HCT116 (cell line): ENCODE measurements around the gene C2orf80.

Source experiments
- CTCF ChIP-seq, 3 experiments: fragments of 200-600 bp in 1 of 3; sonication (generic) in 1 of 3; IDR thresholded peaks in 2 of 3; conservative IDR thresholded peaks in 1 of 3; 2 replicates each; pipeline ENCODE4 v1.5.1; 2012 to 2017; ENCODE audit warnings: low read depth in 2 of 3, low read length in 2 of 3, antibody characterized with exemption in 1 of 3, borderline replicate concordance in 1 of 3, control low read depth in 1 of 3, mild to moderate bottlenecking in 1 of 3, mixed read lengths in 1 of 3, mixed run types in 1 of 3, moderate library complexity in 1 of 3; ENCODE audit not compliant: insufficient read depth in 1 of 3
- EZH2 ChIP-seq: fragments of 200-600 bp; sonication (generic); IDR thresholded peaks from 2 replicates; pipeline ENCODE4 v1.6.1; 2017; ENCODE audit warnings: antibody characterized with exemption, mixed run types
- POLR2A ChIP-seq: IDR thresholded peaks from 2 replicates; pipeline ENCODE4 v1.7.0; 2011; ENCODE audit warnings: borderline replicate concordance; ENCODE audit not compliant: insufficient read depth, insufficient read length; ENCODE audit errors: extremely low read depth
- POLR2AphosphoS5 ChIP-seq: IDR thresholded peaks from 2 replicates; pipeline ENCODE4 v1.6.1; 2011; ENCODE audit warnings: mild to moderate bottlenecking, low read depth, low read length, moderate library complexity
- REST ChIP-seq: IDR thresholded peaks from 2 replicates; pipeline ENCODE4 v1.6.1; 2012; ENCODE audit warnings: low read depth
- TF ChIP-seq, protein P1 (sequence below): IDR thresholded peaks from 2 replicates; pipeline ENCODE4 v1.6.1; 2012

GRCh38 chr2:208195531-208195930 is 5.7 kb upstream of the C2orf80 start:
- TF ChIP-seq CTCF (IDR thresholded peaks at IDR 0.05 in 2 of 3, conservative IDR thresholded peaks at IDR 0.05 in 1 of 3; ENCODE audit: borderline replicate concordance in 1 of 3, insufficient read depth in 1 of 3, low read depth in 2 of 3, low read length in 2 of 3), result no peak
- TF ChIP-seq, protein P1, sequence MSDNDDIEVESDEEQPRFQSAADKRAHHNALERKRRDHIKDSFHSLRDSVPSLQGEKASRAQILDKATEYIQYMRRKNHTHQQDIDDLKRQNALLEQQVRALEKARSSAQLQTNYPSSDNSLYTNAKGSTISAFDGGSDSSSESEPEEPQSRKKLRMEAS, result no peak
- no peak for TF ChIP-seq POLR2A
- no peak for TF ChIP-seq EZH2
- no peak for TF ChIP-seq POLR2AphosphoS5
- no peak for TF ChIP-seq REST
